Endothelial cell of umbilical vein (primary cell): ENCODE results near the gene CYP2C18. TPM values are rescaled to one million over a fixed set of nuclear protein-coding genes. Genes with fewer than 3 reads are reported as not detected.

Experiments
- BruUV-seq: library from RNA; stranded (reverse); fragments of 400-500 nt; replicated peaks from 2 replicates; lab custom pipeline; 2021; lab: Mats Ljungman, UMichigan
- CTCF ChIA-PET: fragments of 300-600, 350-600 bp; sonication (Branson Sonifier 250); formaldehyde crosslinking; loops from one replicate; lab custom pipeline; 2021; ENCODE audit warnings: antibody characterized with exemption, inconsistent platforms; lab: Charles Lee
- POLR2A ChIA-PET: fragments of 300-600, 350-600 bp; sonication (Branson Sonifier 250); formaldehyde crosslinking; loops from one replicate; lab custom pipeline; 2021; ENCODE audit warnings: antibody characterized with exemption, inconsistent platforms; lab: Charles Lee
- DNase-seq: peaks from one replicate; pipeline ENCODE4 v3.0.0-alpha.2; 2011; ENCODE audit warnings: low read depth, low spot score
- FAIRE-seq: peaks from 2 replicates; lab custom pipeline; 2011; peaks lifted over from hg19 to GRCh38; lab: Jason Lieb, UNC
- H2AFZ ChIP-seq: 2 replicates; pipeline ENCODE4 v1.6.0; 2012; ENCODE audit warnings: low read depth, low read length, control low read depth, inconsistent platforms
- H3K27ac ChIP-seq: 2 replicates; pipeline ENCODE4 v1.5.1; 2011; ENCODE audit warnings: low read depth, mild to moderate bottlenecking, control low read depth, low read length, moderate library complexity; ENCODE audit not compliant: insufficient read depth
- H3K27me3 ChIP-seq, 2 experiments: 2 replicates each; pipeline versions ENCODE4 v1.6.0 to v1.6.1; 2011; ENCODE audit warnings: low read length in 2 of 2, mixed read lengths in 1 of 2; ENCODE audit not compliant: control insufficient read depth in 2 of 2, insufficient read depth in 2 of 2
- H3K36me3 ChIP-seq, 2 experiments: 2 replicates in 1 of 2; 3 replicates in 1 of 2; pipeline ENCODE4 v1.5.1; 2011; ENCODE audit warnings: low read length in 2 of 2, mild to moderate bottlenecking in 1 of 2, moderate library complexity in 1 of 2; ENCODE audit not compliant: control insufficient read depth in 2 of 2, insufficient read depth in 2 of 2; ENCODE audit errors: extremely low read depth in 1 of 2
- H3K4me1 ChIP-seq: 3 replicates; pipeline ENCODE4 v1.5.1; 2011; ENCODE audit warnings: mild to moderate bottlenecking, low read length; ENCODE audit not compliant: control insufficient read depth, insufficient read depth; ENCODE audit errors: extremely low read depth
- H3K4me2 ChIP-seq: 2 replicates; pipeline ENCODE4 v1.6.1; 2011; ENCODE audit warnings: low read length, control low read depth, mixed read lengths; ENCODE audit not compliant: insufficient read depth
- H3K4me3 ChIP-seq, 3 experiments: fragments of 200-600 bp in 1 of 3; sonication (generic), shearing (Covaris generic) in 1 of 3; replicated peaks in 1 of 3; 2 replicates each; pipeline ENCODE4 v1.5.1; 2011 to 2016; ENCODE audit warnings: control low read depth in 3 of 3, low read length in 3 of 3, mild to moderate bottlenecking in 2 of 3, inconsistent platforms in 1 of 3, low read depth in 1 of 3, moderate library complexity in 1 of 3; ENCODE audit not compliant: insufficient read depth in 1 of 3
- H3K79me2 ChIP-seq: 2 replicates; pipeline ENCODE4 v1.6.0; 2012; ENCODE audit warnings: low read length, inconsistent platforms; ENCODE audit not compliant: control insufficient read depth, insufficient read depth
- H3K9ac ChIP-seq: replicated peaks from 2 replicates; pipeline ENCODE3; 2011; ENCODE audit warnings: low read length, control low read depth; ENCODE audit not compliant: insufficient read depth; ENCODE audit errors: extremely low read depth
- H3K9me1 ChIP-seq: replicated peaks from 3 replicates; pipeline ENCODE4 v1.6.0; 2011; ENCODE audit warnings: mild to moderate bottlenecking, low read length; ENCODE audit not compliant: control insufficient read depth, insufficient read depth; ENCODE audit errors: extremely low read depth
- H3K9me3 ChIP-seq: replicated peaks from 2 replicates; pipeline ENCODE4 v1.5.1; 2012; ENCODE audit warnings: low read length, inconsistent platforms; ENCODE audit not compliant: control insufficient read depth, insufficient read depth
- H4K20me1 ChIP-seq: replicated peaks from 2 replicates; pipeline ENCODE3; 2011; ENCODE audit warnings: mild to moderate bottlenecking, low read length; ENCODE audit not compliant: control insufficient read depth, insufficient read depth; ENCODE audit errors: extremely low read depth
- CTCF ChIP-seq, 2 donors: IDR thresholded peaks; 1 replicate in 1 of 2; 2 replicates in 1 of 2; pipeline ENCODE4 v1.5.1; 2011; ENCODE audit warnings: low read length in 2 of 2, mild to moderate bottlenecking in 2 of 2, moderate library complexity in 2 of 2, control low read depth in 1 of 2, inconsistent platforms in 1 of 2, low read depth in 1 of 2; ENCODE audit not compliant: insufficient read depth in 1 of 2; ENCODE audit errors: extremely low read depth in 1 of 2
- EZH2 ChIP-seq: IDR thresholded peaks from 2 replicates; pipeline ENCODE4 v1.6.1; 2012; ENCODE audit warnings: borderline replicate concordance, low read depth, mild to moderate bottlenecking, moderate library complexity, low read length, inconsistent platforms; ENCODE audit not compliant: severe bottlenecking
- FOS ChIP-seq: IDR thresholded peaks from 2 replicates; pipeline ENCODE4 v1.6.1; 2011; ENCODE audit warnings: mild to moderate bottlenecking, low read length, moderate library complexity, borderline replicate concordance; ENCODE audit not compliant: insufficient read depth
- GATA2 ChIP-seq: IDR thresholded peaks from 2 replicates; pipeline ENCODE4 v1.7.0; 2011; ENCODE audit warnings: low read depth, mild to moderate bottlenecking, moderate library complexity, mixed read lengths, low read length; ENCODE audit not compliant: insufficient read length, insufficient read depth
- JUN ChIP-seq: IDR thresholded peaks from 2 replicates; pipeline ENCODE4 v1.6.1; 2011; ENCODE audit warnings: borderline replicate concordance, low read depth; ENCODE audit not compliant: insufficient read length, insufficient read depth
- MAX ChIP-seq: IDR thresholded peaks from 2 replicates; pipeline ENCODE4 v1.6.1; 2011; ENCODE audit not compliant: insufficient read depth, insufficient read length
- MYC ChIP-seq: IDR thresholded peaks from one replicate; pipeline ENCODE4 v1.6.1; 2011; ENCODE audit warnings: mild to moderate bottlenecking, low read depth, low read length
- POLR2A ChIP-seq: IDR thresholded peaks from 2 replicates; pipeline ENCODE4 v1.6.1; 2012; ENCODE audit warnings: low read depth, mild to moderate bottlenecking, control low read depth, low read length
- POLR2AphosphoS5 ChIP-seq: IDR thresholded peaks from 2 replicates; pipeline ENCODE4 v1.6.1; 2012; ENCODE audit warnings: low read depth, mild to moderate bottlenecking, control low read depth, low read length, moderate library complexity; ENCODE audit not compliant: insufficient read depth
- dilution Hi-C: fragments of 300-500 bp; cut with MboI; formaldehyde crosslinking; loops from one replicate; pipeline ENCODE4 v1.15.0; 2019; ENCODE audit warnings: low sequenced_read_pairs; ENCODE audit not compliant: extremely low pct_ligation_motif_present
- intact Hi-C: fragments of 100-400 bp; cut with micrococcal nuclease; formaldehyde crosslinking; loops from one replicate; pipeline ENCODE4 v1.10.0; 2022
- polyA plus RNA-seq, 4 experiments: library from polyadenylated mRNA; depleted of rRNA in 3 of 4; stranded (reverse) in 3 of 4; unstranded in 1 of 4; fragments of >200 nt; gene quantifications; 2 replicates each; pipeline versions ENCODE4 v1.2.1 to v1.2.3, GENCODE V29; 2011 to 2012; ENCODE audit warnings: missing spikeins in 1 of 4
- total RNA-seq: library from RNA; stranded (reverse); gene quantifications from 2 replicates; pipeline ENCODE4 v1.2.3, GENCODE V29; 2021

CYP2C18 gene
- total and polyA plus RNA-seq, 2 donors (not counting 3 experiments of a cell fraction or from before 2014, with no cell fraction given), result not detected

GRCh38 chr10:94641480-94641879 lies 42.0 kb upstream of the CYP2C18 start:
- H2AFZ ChIP-seq, result no peak overlapping the region
- H3K9me3 ChIP-seq, result no peaks in the 10 kb centered on the region
- H3K4me2 ChIP-seq, result no peak overlapping the region
- FAIRE-seq (no peak), DNase-seq (no peak)
- no peaks in the 10 kb centered on the region for H4K20me1 ChIP-seq
- H3K27ac ChIP-seq, result no peak overlapping the region
- no peaks in the 10 kb centered on the region for H3K9me1 ChIP-seq
- no peak overlapping the region for H3K9ac ChIP-seq
- H3K4me1 ChIP-seq, result no peaks in the 10 kb centered on the region
- no peak for TF ChIP-seq GATA2
- no peak for TF ChIP-seq FOS
- no peak for TF ChIP-seq JUN
- no peak for TF ChIP-seq MYC
- no peak for TF ChIP-seq CTCF (IDR thresholded peaks at IDR 0.05; ENCODE audit: extremely low read depth in 1 of 2, insufficient read depth in 1 of 2, low read depth in 1 of 2, low read length in 2 of 2)
- no peak for TF ChIP-seq POLR2AphosphoS5
- TF ChIP-seq EZH2, result no peak
- TF ChIP-seq POLR2A, result no peak
- no peak for TF ChIP-seq MAX
- no TSS peak for BruUV-seq
- ChIA-PET POLR2A (no interaction called here), CTCF (interaction anchor here (1.4 to 2.1 kb wide), 3 partner anchors 11 to 722 kb away, joined by 3 to 6 read pairs (median 4); no protein-coding TSS in a partner anchor)
- intact Hi-C loops, result no loop called here
- no peaks in the 10 kb centered on the region for H3K27me3 ChIP-seq
- H3K79me2 ChIP-seq, result no peaks in the 10 kb centered on the region
- H3K36me3 ChIP-seq, result no peaks in the 10 kb centered on the region
- dilution Hi-C loops, result no loop called here
- H3K4me3 ChIP-seq, result no peak overlapping the region
